A549 (cell line): Measurements from ENCODE around the gene SEC31A. TPM values are rescaled to one million over a fixed set of nuclear protein-coding genes. Genes with fewer than 3 reads are reported as not detected.

Experiments used
- ATAC-seq, 2 experiments: fragments of 200-7000 bp in 1 of 2; fragments of >200 bp in 1 of 2; cut with Nextera tagmentation in 1 of 2; cut with Tn5 transposase in 1 of 2; 3 replicates each; pipeline versions ENCODE4 v1.8.0 to v1.9.1; 2018 to 2020; ENCODE audit warnings: mild to moderate bottlenecking in 1 of 2, moderate library complexity in 1 of 2
- CTCF ChIA-PET: fragments of 300-600 bp; sonication (Branson Sonifier 250); formaldehyde crosslinking; extraction: SDS; loops from one replicate; lab custom pipeline; 2021; ENCODE audit warnings: antibody characterized with exemption, inconsistent platforms; lab: Yijun Ruan, JAX
- POLR2A ChIA-PET: fragments of 350-600 bp; formaldehyde crosslinking; extraction: SDS; loops from one replicate; lab custom pipeline; 2021; ENCODE audit warnings: antibody characterized with exemption, inconsistent platforms; lab: Yijun Ruan, JAX
- DNase-seq, 2 experiments: peaks; one replicate each; pipeline versions ENCODE4 v3.0.0 to v3.0.0-alpha.2; 2011 to 2016; ENCODE audit warnings: low read depth in 1 of 2, low spot score in 1 of 2
- FAIRE-seq: peaks from 2 replicates; lab custom pipeline; 2011; peaks lifted over from hg19 to GRCh38; lab: Jason Lieb, UNC
- H3K27ac ChIP-seq, 2 experiments: fragments of >200 bp; sonication (Bioruptor Twin); formaldehyde crosslinking; 3 replicates each; pipeline ENCODE4 v1.5.1; 2016 to 2017
- H3K4me1 ChIP-seq: fragments of >200 bp; sonication (Bioruptor Twin); formaldehyde crosslinking; 3 replicates; pipeline ENCODE4 v1.6.1; 2016
- H3K4me2 ChIP-seq: fragments of >200 bp; sonication (Bioruptor Twin); formaldehyde crosslinking; 3 replicates; pipeline ENCODE4 v1.6.1; 2016
- H3K4me3 ChIP-seq: fragments of >200 bp; sonication (Bioruptor Twin); formaldehyde crosslinking; 3 replicates; pipeline ENCODE4 v1.5.1; 2016
- H3K9me3 ChIP-seq: fragments of >200 bp; sonication (Bioruptor Twin); formaldehyde crosslinking; 3 replicates; pipeline ENCODE4 v1.6.1; 2016
- ATOH8 ChIP-seq: fragments of 250-450 bp; sonication (Bioruptor Pico); IDR thresholded peaks from 2 replicates; pipeline ENCODE4 v1.5.0; 2020; ENCODE audit warnings: low read depth, mild to moderate bottlenecking, moderate library complexity
- CBX2 ChIP-seq: fragments of 200-600 bp; sonication (generic); IDR thresholded peaks from 2 replicates; pipeline ENCODE4 v1.6.1; 2016; ENCODE audit warnings: low read depth, mild to moderate bottlenecking, borderline replicate concordance
- CHD4 ChIP-seq: fragments of 200-600 bp; sonication (generic); IDR thresholded peaks from 2 replicates; pipeline ENCODE4 v1.6.1; 2016; ENCODE audit warnings: antibody characterized with exemption, mild to moderate bottlenecking, borderline replicate concordance
- E2F6 ChIP-seq: IDR thresholded peaks from 2 replicates; pipeline ENCODE4 v1.6.1; 2012; ENCODE audit warnings: low read depth, borderline replicate concordance
- FOSB ChIP-seq: fragments of 250-450 bp; sonication (Bioruptor Pico); IDR thresholded peaks from 2 replicates; pipeline ENCODE4 v1.5.0; 2020; ENCODE audit warnings: mild to moderate bottlenecking, moderate library complexity
- GATA3 ChIP-seq: IDR thresholded peaks from 2 replicates; pipeline ENCODE4 v1.6.1; 2012; ENCODE audit warnings: borderline replicate concordance
- HES2 ChIP-seq: fragments of >200 bp; sonication (Bioruptor Twin); formaldehyde crosslinking; IDR thresholded peaks from 2 replicates; pipeline ENCODE4 v1.6.1; 2016
- HMGXB4 ChIP-seq: fragments of 250-450 bp; sonication (Bioruptor Pico); IDR thresholded peaks from 2 replicates; pipeline ENCODE4 v1.5.0; 2021; ENCODE audit warnings: mild to moderate bottlenecking, moderate library complexity, borderline replicate concordance
- HOXB5 ChIP-seq: fragments of 250-450 bp; sonication (Bioruptor Pico); IDR thresholded peaks from 2 replicates; pipeline ENCODE4 v1.5.0; 2020; ENCODE audit warnings: mild to moderate bottlenecking, moderate library complexity
- JUNB ChIP-seq: fragments of >200 bp; sonication (Bioruptor Twin); formaldehyde crosslinking; IDR thresholded peaks from 2 replicates; pipeline ENCODE4 v1.6.1; 2016
- KDM1A ChIP-seq: fragments of 200-600 bp; sonication (generic); IDR thresholded peaks from 2 replicates; pipeline ENCODE4 v1.6.1; 2016; ENCODE audit warnings: low read depth, mild to moderate bottlenecking
- MAZ ChIP-seq: fragments of 150-350 bp; IDR thresholded peaks from 2 replicates; pipeline ENCODE4 v1.6.1; 2014; ENCODE audit warnings: antibody characterized with exemption, low read depth, low read length, borderline replicate concordance
- NR3C1 ChIP-seq: fragments of >200 bp; sonication (Bioruptor Twin); formaldehyde crosslinking; IDR thresholded peaks from 3 replicates; pipeline ENCODE4 v1.6.1; 2017
- PHF8 ChIP-seq: fragments of 200-600 bp; sonication (generic); IDR thresholded peaks from 2 replicates; pipeline ENCODE4 v1.6.1; 2016; ENCODE audit warnings: low read depth, mild to moderate bottlenecking, antibody characterized with exemption, moderate library complexity, borderline replicate concordance
- POLR2AphosphoS2 ChIP-seq: conservative IDR thresholded peaks from 2 replicates; pipeline ENCODE4 v1.6.1; 2012; ENCODE audit warnings: low read length, improper control_type of control experiment, inconsistent platforms
- RARB ChIP-seq: fragments of 250-450 bp; sonication (Bioruptor Pico); IDR thresholded peaks from 2 replicates; pipeline ENCODE4 v1.8.0; 2021; ENCODE audit warnings: mild to moderate bottlenecking, moderate library complexity
- RCOR1 ChIP-seq: fragments of 150-350 bp; IDR thresholded peaks from 2 replicates; pipeline ENCODE4 v1.6.1; 2014; ENCODE audit warnings: antibody characterized with exemption, low read length, low read depth
- SMC3 ChIP-seq: fragments of >200 bp; sonication (Bioruptor Twin); formaldehyde crosslinking; IDR thresholded peaks from 3 replicates; pipeline ENCODE4 v1.6.1; 2018; ENCODE audit warnings: inconsistent platforms
- SREBF2 ChIP-seq: fragments of 450-650 bp; IDR thresholded peaks from 2 replicates; pipeline ENCODE4 v1.6.1; 2014; ENCODE audit warnings: mild to moderate bottlenecking, moderate library complexity
- TFCP2L1 ChIP-seq: fragments of 250-450 bp; sonication (Bioruptor Pico); IDR thresholded peaks from 2 replicates; pipeline ENCODE4 v1.5.0; 2021; ENCODE audit warnings: mild to moderate bottlenecking
- TP53 ChIP-seq: fragments of 250-450 bp; sonication (Bioruptor Pico); IDR thresholded peaks from 2 replicates; pipeline ENCODE4 v1.5.0; 2021; ENCODE audit warnings: mild to moderate bottlenecking, moderate library complexity
- ZFP36 ChIP-seq: fragments of 450-650 bp; IDR thresholded peaks from 2 replicates; pipeline ENCODE4 v1.6.1; 2014; ENCODE audit warnings: borderline replicate concordance; ENCODE audit not compliant: partially characterized antibody
- ZNF302 ChIP-seq: fragments of 250-450 bp; sonication (Bioruptor Pico); IDR thresholded peaks from 2 replicates; pipeline ENCODE4 v1.9.0; 2021; ENCODE audit warnings: inconsistent platforms, mild to moderate bottlenecking, moderate library complexity
- WGBS: methylation state at CpG from one replicate; pipeline ENCODE4 v1.1.6; 2017; ENCODE audit errors: missing lambda C conversion rate; 5-methylcytosine and 5-hydroxymethylcytosine counted together
- polyA plus RNA-seq, 4 experiments: library from polyadenylated mRNA; depleted of rRNA in 3 of 4; stranded (reverse); fragments of >200 nt; fragmentation: RNase III in 1 of 4; extraction: RNeasy Plus Mini Kit Qiagen cat#74134 plus additional on column Dnase treatment in 1 of 4; gene quantifications; 2 replicates in 3 of 4; 3 replicates in 1 of 4; pipeline ENCODE4 v1.2.3, GENCODE V29; 2011 to 2017

SEC31A gene
- polyA plus RNA-seq, 2 of the 4 experiments (the other 2 are of a cell fraction): 67.8 to 127 TPM

DNA sequence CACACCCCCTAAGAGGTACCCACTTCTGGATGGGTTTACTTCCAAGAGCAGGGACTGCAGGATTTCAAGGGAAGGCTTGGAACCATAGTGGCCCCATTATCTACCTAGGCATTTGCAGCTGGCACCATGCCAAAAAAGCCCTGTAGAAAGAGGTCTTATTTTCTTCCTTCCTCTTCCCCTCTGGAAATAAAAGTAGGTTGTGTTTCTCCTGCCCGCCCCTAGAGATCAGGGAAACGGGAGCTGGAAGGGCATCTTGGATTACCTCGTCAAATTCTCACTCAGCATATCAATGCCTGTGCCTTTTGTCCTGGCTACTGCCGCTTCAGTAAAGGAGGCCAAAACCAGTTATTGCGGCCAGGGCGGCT lies 93.9 kb downstream of the SEC31A start:
- FAIRE-seq: no peak
- no peaks in the 10 kb centered on the region for H3K9me3 ChIP-seq
- no peak for ATAC-seq
- no peak for DNase-seq
- no peak overlapping the region for H3K4me3 ChIP-seq
- ChIA-PET POLR2A (no interaction called here), CTCF (interaction anchor here (0.9 kb wide), 1 partner anchor 11 kb away, joined by 4 read pairs; no protein-coding TSS in a partner anchor)
- no peak for TF ChIP-seq SMC3
- no peak for TF ChIP-seq SREBF2
- no peak for TF ChIP-seq CHD4
- no peak for TF ChIP-seq RARB
- no peak for TF ChIP-seq HES2
- no peak for TF ChIP-seq MAZ
- no peak for TF ChIP-seq ZNF302 (CRISPR knock-in tag)
- no peak for TF ChIP-seq JUNB
- TF ChIP-seq RCOR1: no peak
- no peak for TF ChIP-seq TP53
- no peak for TF ChIP-seq E2F6
- H3K4me1 ChIP-seq: peaks cover 6% of the 10 kb centered on the region; the same call in 1 of the 3 replicates
- no peak overlapping the region for H3K27ac ChIP-seq
- WGBS: 83% methylated on average over 6 of the region's 6 CpGs
- H3K4me2 ChIP-seq: peak overlapping the region; percentile 99; the same call in 2 of the 3 replicates

GRCh38 chr4:82792912-82793649 lies 97.9 kb downstream of the SEC31A start:
- no peak for ATAC-seq
- Histone ChIP-seq H3K4me1 (0 out of 3 replicates have a peak, but pooled peaks cover 2% of the 10 kb centered on the region), H3K4me2 (no peak overlapping the region), H3K27ac (no peak overlapping the region), H3K9me3 (no peaks in the 10 kb centered on the region), H3K4me3 (no peak overlapping the region)
- CTCF ChIA-PET: interaction anchor here (0.8 kb wide), 1 partner anchor 8 kb away, joined by 3 read pairs; no protein-coding TSS in a partner anchor
- 70% methylated on average over 6 of the region's 6 CpGs for WGBS
- FAIRE-seq: no peak
- no peak for DNase-seq
- TF ChIP-seq POLR2AphosphoS2: no peak
- no peak for TF ChIP-seq ZFP36
- no peak for TF ChIP-seq FOSB (CRISPR knock-in tag)
- no peak for TF ChIP-seq MAZ
- TF ChIP-seq PHF8: no peak
- TF ChIP-seq SMC3: no peak
- no peak for TF ChIP-seq TFCP2L1
- no peak for TF ChIP-seq HMGXB4 (CRISPR knock-in tag)
- TF ChIP-seq, all 56 proteins: peak for 0
- POLR2A ChIA-PET: no interaction called here

- FAIRE-seq (no peak), DNase-seq (no peak), ATAC-seq (no peak)
- H3K27ac ChIP-seq: no peak overlapping the region
- WGBS: 85% methylated on average over 6 of the region's 6 CpGs
- no peak overlapping the region for H3K4me3 ChIP-seq
- H3K9me3 ChIP-seq: no peaks in the 10 kb centered on the region
- TF ChIP-seq CBX2 (no peak), NR3C1 (no peak), GATA3 (no peak), PHF8 (no peak), ATOH8 (no peak), KDM1A (no peak), HOXB5 (CRISPR knock-in tag) (no peak)
- POLR2A ChIA-PET: no interaction called here
- CTCF ChIA-PET: no interaction called here
- H3K4me2 ChIP-seq: no peak overlapping the region
- peaks cover 14% of the 10 kb centered on the region for H3K4me1 ChIP-seq
Observed at GRCh38 chr4:82791179-82791578, 99.8 kb downstream of the SEC31A start.
